Measurements from ENCODE around the gene CAST.

The CAST gene

DNA sequence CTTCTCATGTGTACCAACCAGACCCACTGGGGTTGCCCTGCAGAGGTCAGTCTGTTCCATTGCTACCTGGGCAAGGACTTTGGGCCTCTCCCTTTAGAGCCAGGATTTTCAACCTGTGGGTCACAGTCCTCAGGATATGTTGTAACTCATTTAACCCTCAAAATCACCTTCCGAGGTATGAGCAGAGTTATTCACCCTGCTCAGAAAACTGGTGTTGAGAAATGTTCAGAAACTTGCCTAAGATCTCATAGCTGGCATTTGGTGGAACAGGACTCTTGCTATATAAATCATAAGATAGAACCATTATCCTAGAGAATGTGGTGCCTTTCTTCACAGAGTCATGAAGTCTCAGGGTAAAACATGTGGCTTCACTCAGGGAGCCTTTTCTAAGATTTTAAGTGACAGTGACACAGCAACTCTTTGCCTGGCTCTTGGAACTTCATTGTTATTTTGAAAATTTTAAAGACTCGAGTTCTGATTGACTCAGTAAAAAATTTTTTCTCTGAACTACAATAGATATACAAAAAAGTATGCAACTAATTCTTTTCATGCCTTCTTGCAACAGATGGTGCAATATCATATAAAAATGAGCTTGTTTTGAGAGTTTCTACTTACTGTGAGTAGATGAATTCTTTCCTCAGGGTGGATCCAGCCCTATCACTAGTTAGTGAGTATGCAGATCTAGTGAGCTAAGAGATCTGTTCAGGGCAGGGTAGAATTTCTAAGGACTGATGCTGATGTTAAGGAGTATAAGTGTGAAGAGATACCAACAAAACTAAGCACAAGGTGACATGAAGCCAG, 29.5 kb downstream of the CAST start:
- H3K9me3 ChIP-seq (ENCODE audit: low read length), result no peaks in the 10 kb centered on the region
- H3K4me2 ChIP-seq (ENCODE audit: low read length), result no peak overlapping the region
- H3F3A ChIP-seq (ENCODE audit: insufficient read depth, low read length), result no peaks in the 10 kb centered on the region
- no peaks in the 10 kb centered on the region for H3K79me2 ChIP-seq (ENCODE audit: insufficient read depth, low read length)
- H4K20me1 ChIP-seq (ENCODE audit: insufficient read depth, low read length), result no peaks in the 10 kb centered on the region
- H3K4me3 ChIP-seq (ENCODE audit: low read depth, low read length, poor library complexity, severe bottlenecking), result no peak overlapping the region
- TF ChIP-seq EZH2 (IDR thresholded peaks at IDR 0.05; ENCODE audit: borderline replicate concordance, low read length), result no peak
- TF ChIP-seq, protein P1, sequence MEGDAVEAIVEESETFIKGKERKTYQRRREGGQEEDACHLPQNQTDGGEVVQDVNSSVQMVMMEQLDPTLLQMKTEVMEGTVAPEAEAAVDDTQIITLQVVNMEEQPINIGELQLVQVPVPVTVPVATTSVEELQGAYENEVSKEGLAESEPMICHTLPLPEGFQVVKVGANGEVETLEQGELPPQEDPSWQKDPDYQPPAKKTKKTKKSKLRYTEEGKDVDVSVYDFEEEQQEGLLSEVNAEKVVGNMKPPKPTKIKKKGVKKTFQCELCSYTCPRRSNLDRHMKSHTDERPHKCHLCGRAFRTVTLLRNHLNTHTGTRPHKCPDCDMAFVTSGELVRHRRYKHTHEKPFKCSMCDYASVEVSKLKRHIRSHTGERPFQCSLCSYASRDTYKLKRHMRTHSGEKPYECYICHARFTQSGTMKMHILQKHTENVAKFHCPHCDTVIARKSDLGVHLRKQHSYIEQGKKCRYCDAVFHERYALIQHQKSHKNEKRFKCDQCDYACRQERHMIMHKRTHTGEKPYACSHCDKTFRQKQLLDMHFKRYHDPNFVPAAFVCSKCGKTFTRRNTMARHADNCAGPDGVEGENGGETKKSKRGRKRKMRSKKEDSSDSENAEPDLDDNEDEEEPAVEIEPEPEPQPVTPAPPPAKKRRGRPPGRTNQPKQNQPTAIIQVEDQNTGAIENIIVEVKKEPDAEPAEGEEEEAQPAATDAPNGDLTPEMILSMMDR (IDR thresholded peaks at IDR 0.05; ENCODE audit: low read length), result no peak
- H3K4me1 ChIP-seq (ENCODE audit: insufficient read depth, low read length, severe bottlenecking), result peaks cover 6% of the 10 kb centered on the region
- H3K27me3 ChIP-seq (ENCODE audit: insufficient read depth, low read length), result no peaks in the 10 kb centered on the region
- H2AFZ ChIP-seq (ENCODE audit: low read length), result no peak overlapping the region
- H3K36me3 ChIP-seq (ENCODE audit: insufficient read depth, low read length), result no peaks in the 10 kb centered on the region
- no peak overlapping the region for H3K27ac ChIP-seq (ENCODE audit: low read depth, low read length, poor library complexity, severe bottlenecking)
- H3K9me2 ChIP-seq (ENCODE audit: low read depth, low read length), result no peaks in the 10 kb centered on the region
- H3K9ac ChIP-seq (ENCODE audit: low read length), result no peak overlapping the region

DNA sequence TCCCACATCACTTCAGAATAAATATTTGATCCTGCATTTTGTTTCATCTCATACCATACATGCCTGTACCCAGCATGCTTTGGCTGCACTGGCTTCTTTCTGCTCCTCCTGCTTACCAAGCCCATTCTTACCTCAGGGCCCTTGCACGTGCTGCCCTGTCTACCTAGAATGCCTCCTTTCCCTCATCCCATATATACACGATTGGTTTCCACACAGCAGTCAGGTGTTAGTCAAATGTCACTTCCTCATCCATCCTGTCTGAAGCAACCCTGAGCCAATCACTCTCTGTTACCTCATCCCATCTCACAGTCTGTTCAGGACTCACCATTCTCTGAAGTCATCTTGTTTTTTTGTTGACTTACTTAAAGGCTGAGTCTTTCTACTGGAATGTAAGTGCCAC, 30.3 kb downstream of the CAST start:
- no peaks in the 10 kb centered on the region for H3F3A ChIP-seq (ENCODE audit: insufficient read depth, low read length)
- no peaks in the 10 kb centered on the region for H3K36me3 ChIP-seq (ENCODE audit: insufficient read depth, low read length)
- no peaks in the 10 kb centered on the region for H3K9me2 ChIP-seq (ENCODE audit: low read depth, low read length)
- no peaks in the 10 kb centered on the region for H3K79me2 ChIP-seq (ENCODE audit: insufficient read depth, low read length)
- no peak overlapping the region for H3K27ac ChIP-seq (ENCODE audit: low read depth, low read length, poor library complexity, severe bottlenecking)
- H3K9ac ChIP-seq (ENCODE audit: low read length), result no peak overlapping the region
- no peak for TF ChIP-seq EZH2 (IDR thresholded peaks at IDR 0.05; ENCODE audit: borderline replicate concordance, low read length)
- TF ChIP-seq, protein P1 (IDR thresholded peaks at IDR 0.05; ENCODE audit: low read length), result no peak
- no peaks in the 10 kb centered on the region for H4K20me1 ChIP-seq (ENCODE audit: insufficient read depth, low read length)
- no peak overlapping the region for H2AFZ ChIP-seq (ENCODE audit: low read length)
- H3K4me1 ChIP-seq (ENCODE audit: insufficient read depth, low read length, severe bottlenecking), result peaks cover 4% of the 10 kb centered on the region
- no peaks in the 10 kb centered on the region for H3K27me3 ChIP-seq (ENCODE audit: insufficient read depth, low read length)
- no peaks in the 10 kb centered on the region for H3K9me3 ChIP-seq (ENCODE audit: low read length)
- no peak overlapping the region for H3K4me2 ChIP-seq (ENCODE audit: low read length)
- no peak overlapping the region for H3K4me3 ChIP-seq (ENCODE audit: low read depth, low read length, poor library complexity, severe bottlenecking)

- H3K27ac ChIP-seq (ENCODE audit: low read depth, low read length, poor library complexity, severe bottlenecking), result no peak overlapping the region
- no peak overlapping the region for H3K9ac ChIP-seq (ENCODE audit: low read length)
- TF ChIP-seq, protein P1 (IDR thresholded peaks at IDR 0.05; ENCODE audit: low read length), result no peak
- TF ChIP-seq EZH2 (IDR thresholded peaks at IDR 0.05; ENCODE audit: borderline replicate concordance, low read length), result no peak
- peaks cover 10% of the 10 kb centered on the region for H3K4me1 ChIP-seq (ENCODE audit: insufficient read depth, low read length, severe bottlenecking)
- H3K27me3 ChIP-seq (ENCODE audit: insufficient read depth, low read length), result no peaks in the 10 kb centered on the region
- H3K4me2 ChIP-seq (ENCODE audit: low read length), result no peak overlapping the region
- no peaks in the 10 kb centered on the region for H3K36me3 ChIP-seq (ENCODE audit: insufficient read depth, low read length)
- no peak overlapping the region for H2AFZ ChIP-seq (ENCODE audit: low read length)
- no peaks in the 10 kb centered on the region for H3F3A ChIP-seq (ENCODE audit: insufficient read depth, low read length)
- no peaks in the 10 kb centered on the region for H3K79me2 ChIP-seq (ENCODE audit: insufficient read depth, low read length)
- no peaks in the 10 kb centered on the region for H3K9me2 ChIP-seq (ENCODE audit: low read depth, low read length)
- no peak overlapping the region for H3K4me3 ChIP-seq (ENCODE audit: low read depth, low read length, poor library complexity, severe bottlenecking)
- no peaks in the 10 kb centered on the region for H3K9me3 ChIP-seq (ENCODE audit: low read length)
- H4K20me1 ChIP-seq (ENCODE audit: insufficient read depth, low read length), result no peaks in the 10 kb centered on the region
Observed at GRCh38 chr5:96699186-96699820, 37.1 kb downstream of the CAST start.

All from OCI-LY1 (cell line).